GDM1 (cell line): ENCODE measurements around the gene LAMP2.
"Not testable (repeated sequence)": the region's sequence is repeated elsewhere in the genome, so short reads cannot be mapped to it uniquely, and the experiment has no call there.

Source experiments
- DNase-seq: peaks from one replicate; lab custom pipeline; 2025; lab: John Stamatoyannopoulos, UW

LAMP2 gene

GRCh38 chrX:120468825-120469525, at the start of gene LAMP2:
TSS of gene LAMP2 (minus strand) at chrX:120469296. CDS start at chrX:120469169, 127 bp downstream.
- DNase-seq = peak; percentile 65

- DNase-seq = no peak
Observed at GRCh38 chrX:120517936-120518335, 48.8 kb upstream of the LAMP2 start.

- no peak for DNase-seq
Observed at GRCh38 chrX:120514236-120514635, 45.1 kb upstream of the LAMP2 start.

GRCh38 chrX:120512627-120513026, 43.5 kb upstream of the LAMP2 start:
- no peak for DNase-seq

- no peak for DNase-seq
Observed at GRCh38 chrX:120512222-120512621, 43.1 kb upstream of the LAMP2 start.

- no peak for DNase-seq
Observed at GRCh38 chrX:120504569-120504968, 35.5 kb upstream of the LAMP2 start.

- no peak for DNase-seq
Observed at GRCh38 chrX:120499301-120500072, 30.4 kb upstream of the LAMP2 start.

GRCh38 chrX:120490119-120490518, 21.0 kb upstream of the LAMP2 start:
- not testable (repeated sequence) for DNase-seq

GRCh38 chrX:120486786-120487185, 17.7 kb upstream of the LAMP2 start:
- DNase-seq = no peak

GRCh38 chrX:120485638-120486520, 16.8 kb upstream of the LAMP2 start:
- peak; percentile 73 for DNase-seq

GRCh38 chrX:120485315-120485637, 16.2 kb upstream of the LAMP2 start:
- DNase-seq = no peak

- no peak for DNase-seq
Observed at GRCh38 chrX:120477453-120477852, 8.4 kb upstream of the LAMP2 start.

- DNase-seq = no peak
Observed at GRCh38 chrX:120476714-120477113, 7.6 kb upstream of the LAMP2 start.

GRCh38 chrX:120475447-120475846, 6.4 kb upstream of the LAMP2 start:
- DNase-seq = not testable (repeated sequence)

GRCh38 chrX:120474085-120474484, 5.0 kb upstream of the LAMP2 start:
- no peak for DNase-seq

GRCh38 chrX:120469657-120470056, 561 bp upstream of the LAMP2 start:
- DNase-seq = not testable (repeated sequence)

- no peak for DNase-seq
Observed at GRCh38 chrX:120468479-120468824, 644 bp downstream of the LAMP2 start.

- no peak for DNase-seq
Observed at GRCh38 chrX:120468071-120468470, 1.0 kb downstream of the LAMP2 start.

- no peak for DNase-seq
Observed at GRCh38 chrX:120464411-120464810, 4.7 kb downstream of the LAMP2 start.

GRCh38 chrX:120463241-120463640, 5.9 kb downstream of the LAMP2 start:
- DNase-seq = no peak

- peak; percentile 22 for DNase-seq
Observed at GRCh38 chrX:120462370-120462769, 6.7 kb downstream of the LAMP2 start.

- no peak for DNase-seq
Observed at GRCh38 chrX:120459309-120459708, 9.8 kb downstream of the LAMP2 start.

GRCh38 chrX:120457766-120458180, 11.3 kb downstream of the LAMP2 start:
- DNase-seq = peak; percentile 8
